ENCODE measurements around the gene ZBTB46. TPM values are rescaled to one million over a fixed set of nuclear protein-coding genes. Genes with fewer than 3 reads are reported as not detected.

ZBTB46 gene
- total and polyA plus RNA-seq, 10 of the 15 experiments (the other 5 are each of a cell fraction or from before 2014, with no cell fraction given), result 0.15 to 0.92 (median 0.34) TPM

DNA sequence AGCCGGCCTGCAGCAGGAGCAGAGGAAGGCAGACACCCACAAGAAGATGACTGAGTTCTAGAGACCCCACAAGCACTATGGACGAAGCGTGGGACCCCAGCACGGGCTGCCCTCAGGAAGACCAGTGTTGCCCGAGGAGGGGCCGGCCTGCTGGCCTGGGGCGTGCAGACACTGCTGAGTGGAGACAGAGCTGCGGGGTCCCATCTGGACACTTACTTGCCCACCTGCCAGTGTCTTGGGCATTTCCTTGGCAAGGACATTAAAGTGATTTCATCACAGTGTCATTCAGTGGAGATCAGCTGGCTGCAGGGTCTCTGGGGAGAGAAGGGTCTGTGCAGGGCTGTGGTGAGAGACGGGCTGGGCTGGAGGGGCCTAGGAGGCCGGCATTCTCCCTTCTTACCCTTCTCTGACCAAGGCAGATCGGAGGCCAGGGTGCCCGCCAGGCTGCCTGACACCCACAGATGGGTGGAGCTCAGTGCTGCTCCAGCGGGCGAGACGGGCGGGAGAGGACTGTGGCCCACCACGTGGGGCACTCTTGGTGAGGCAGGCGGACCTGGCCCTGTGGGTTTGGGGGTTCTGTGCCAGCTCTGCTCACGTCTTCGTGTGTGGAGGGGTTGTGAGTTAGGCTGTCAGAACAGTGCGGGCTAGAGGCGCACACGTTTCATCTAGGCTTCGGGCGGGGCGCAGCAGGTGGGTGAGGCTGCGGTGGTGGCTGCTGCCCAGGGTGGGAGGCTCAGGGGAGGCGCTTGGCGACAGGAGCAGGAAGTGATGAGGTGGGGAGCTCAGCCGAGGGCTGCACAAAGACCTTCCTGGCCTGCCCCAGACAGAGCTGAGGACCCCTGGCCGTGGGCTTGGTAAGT, 95.0 kb downstream of the ZBTB46 start, which contains the start of gene LIME1 (continued):
- TF ChIP-seq, protein P1, sequence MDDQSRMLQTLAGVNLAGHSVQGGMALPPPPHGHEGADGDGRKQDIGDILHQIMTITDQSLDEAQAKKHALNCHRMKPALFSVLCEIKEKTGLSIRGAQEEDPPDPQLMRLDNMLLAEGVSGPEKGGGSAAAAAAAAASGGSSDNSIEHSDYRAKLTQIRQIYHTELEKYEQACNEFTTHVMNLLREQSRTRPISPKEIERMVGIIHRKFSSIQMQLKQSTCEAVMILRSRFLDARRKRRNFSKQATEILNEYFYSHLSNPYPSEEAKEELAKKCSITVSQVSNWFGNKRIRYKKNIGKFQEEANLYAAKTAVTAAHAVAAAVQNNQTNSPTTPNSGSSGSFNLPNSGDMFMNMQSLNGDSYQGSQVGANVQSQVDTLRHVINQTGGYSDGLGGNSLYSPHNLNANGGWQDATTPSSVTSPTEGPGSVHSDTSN (IDR thresholded peaks at IDR 0.05; ENCODE audit: insufficient replicate concordance, low read depth, low read length), result no peak
- TF ChIP-seq GATAD2B (conservative IDR thresholded peaks at IDR 0.05; ENCODE audit: low read depth), result peak; percentile 74; the same call in 1 of the 2 replicates
- no peak for TF ChIP-seq IKZF2 (IDR thresholded peaks at IDR 0.05)
- TF ChIP-seq RUNX3 (IDR thresholded peaks at IDR 0.05; ENCODE audit: low read length), result peak; percentile 42
- TF ChIP-seq, protein P2, sequence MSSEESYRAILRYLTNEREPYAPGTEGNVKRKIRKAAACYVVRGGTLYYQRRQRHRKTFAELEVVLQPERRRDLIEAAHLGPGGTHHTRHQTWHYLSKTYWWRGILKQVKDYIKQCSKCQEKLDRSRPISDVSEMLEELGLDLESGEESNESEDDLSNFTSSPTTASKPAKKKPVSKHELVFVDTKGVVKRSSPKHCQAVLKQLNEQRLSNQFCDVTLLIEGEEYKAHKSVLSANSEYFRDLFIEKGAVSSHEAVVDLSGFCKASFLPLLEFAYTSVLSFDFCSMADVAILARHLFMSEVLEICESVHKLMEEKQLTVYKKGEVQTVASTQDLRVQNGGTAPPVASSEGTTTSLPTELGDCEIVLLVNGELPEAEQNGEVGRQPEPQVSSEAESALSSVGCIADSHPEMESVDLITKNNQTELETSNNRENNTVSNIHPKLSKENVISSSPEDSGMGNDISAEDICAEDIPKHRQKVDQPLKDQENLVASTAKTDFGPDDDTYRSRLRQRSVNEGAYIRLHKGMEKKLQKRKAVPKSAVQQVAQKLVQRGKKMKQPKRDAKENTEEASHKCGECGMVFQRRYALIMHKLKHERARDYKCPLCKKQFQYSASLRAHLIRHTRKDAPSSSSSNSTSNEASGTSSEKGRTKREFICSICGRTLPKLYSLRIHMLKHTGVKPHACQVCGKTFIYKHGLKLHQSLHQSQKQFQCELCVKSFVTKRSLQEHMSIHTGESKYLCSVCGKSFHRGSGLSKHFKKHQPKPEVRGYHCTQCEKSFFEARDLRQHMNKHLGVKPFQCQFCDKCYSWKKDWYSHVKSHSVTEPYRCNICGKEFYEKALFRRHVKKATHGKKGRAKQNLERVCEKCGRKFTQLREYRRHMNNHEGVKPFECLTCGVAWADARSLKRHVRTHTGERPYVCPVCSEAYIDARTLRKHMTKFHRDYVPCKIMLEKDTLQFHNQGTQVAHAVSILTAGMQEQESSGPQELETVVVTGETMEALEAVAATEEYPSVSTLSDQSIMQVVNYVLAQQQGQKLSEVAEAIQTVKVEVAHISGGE (CRISPR knock-in tag; IDR thresholded peaks at IDR 0.05), result no peak
- no peak for TF ChIP-seq ZZZ3 (IDR thresholded peaks at IDR 0.05; ENCODE audit: control insufficient read depth, insufficient read length, low read depth)
- no peak for TF ChIP-seq CEBPB (IDR thresholded peaks at IDR 0.05; ENCODE audit: borderline replicate concordance in 1 of 2, low read depth in 2 of 2, low read length in 2 of 2)
- TF ChIP-seq MTA2 (IDR thresholded peaks at IDR 0.05; ENCODE audit: low read depth), result 0 out of 2 replicates have a peak, but pooled peaks have one; percentile 30
- peak; percentile 45; the same call in 1 of the 2 replicates for TF ChIP-seq MXI1 (IDR thresholded peaks at IDR 0.05; ENCODE audit: low read depth, low read length)
- TF ChIP-seq SREBF2 (IDR thresholded peaks at IDR 0.05; ENCODE audit: low read length), result no peak
- TF ChIP-seq PAX8 (IDR thresholded peaks at IDR 0.05), result no peak
- TF ChIP-seq, protein P3, sequence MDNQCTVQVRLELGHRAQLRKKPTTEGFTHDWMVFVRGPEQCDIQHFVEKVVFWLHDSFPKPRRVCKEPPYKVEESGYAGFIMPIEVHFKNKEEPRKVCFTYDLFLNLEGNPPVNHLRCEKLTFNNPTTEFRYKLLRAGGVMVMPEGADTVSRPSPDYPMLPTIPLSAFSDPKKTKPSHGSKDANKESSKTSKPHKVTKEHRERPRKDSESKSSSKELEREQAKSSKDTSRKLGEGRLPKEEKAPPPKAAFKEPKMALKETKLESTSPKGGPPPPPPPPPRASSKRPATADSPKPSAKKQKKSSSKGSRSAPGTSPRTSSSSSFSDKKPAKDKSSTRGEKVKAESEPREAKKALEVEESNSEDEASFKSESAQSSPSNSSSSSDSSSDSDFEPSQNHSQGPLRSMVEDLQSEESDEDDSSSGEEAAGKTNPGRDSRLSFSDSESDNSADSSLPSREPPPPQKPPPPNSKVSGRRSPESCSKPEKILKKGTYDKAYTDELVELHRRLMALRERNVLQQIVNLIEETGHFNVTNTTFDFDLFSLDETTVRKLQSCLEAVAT (IDR thresholded peaks at IDR 0.05), result 0 out of 2 replicates have a peak, but pooled peaks have one; percentile 28
- TF ChIP-seq LARP7 (IDR thresholded peaks at IDR 0.05), result peak; percentile 67; the same call in 1 of the 2 replicates
- TF ChIP-seq HDGF (IDR thresholded peaks at IDR 0.05), result peak; percentile 92
- TF ChIP-seq, protein P4, sequence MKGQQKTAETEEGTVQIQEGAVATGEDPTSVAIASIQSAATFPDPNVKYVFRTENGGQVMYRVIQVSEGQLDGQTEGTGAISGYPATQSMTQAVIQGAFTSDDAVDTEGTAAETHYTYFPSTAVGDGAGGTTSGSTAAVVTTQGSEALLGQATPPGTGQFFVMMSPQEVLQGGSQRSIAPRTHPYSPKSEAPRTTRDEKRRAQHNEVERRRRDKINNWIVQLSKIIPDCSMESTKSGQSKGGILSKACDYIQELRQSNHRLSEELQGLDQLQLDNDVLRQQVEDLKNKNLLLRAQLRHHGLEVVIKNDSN (IDR thresholded peaks at IDR 0.05; ENCODE audit: borderline replicate concordance, extremely low read length, insufficient read depth, low read depth, low read length), result peak; percentile 77
- TF ChIP-seq SMARCA5 (IDR thresholded peaks at IDR 0.05), result 0 out of 2 replicates have a peak, but pooled peaks have one; percentile 8
- TF ChIP-seq MTA3 (IDR thresholded peaks at IDR 0.05; ENCODE audit: borderline replicate concordance, low read length), result no peak
- TF ChIP-seq ZNF217 (IDR thresholded peaks at IDR 0.05), result no peak
- TF ChIP-seq TBL1XR1 (IDR thresholded peaks at IDR 0.05; ENCODE audit: low read depth, low read length), result no peak

Measured in GM12878 (cell line).